GM19238 (cell line): Measurements from ENCODE around the gene PRRX2.
"Not testable (repeated sequence)": the region's sequence is repeated elsewhere in the genome, so short reads cannot be mapped to it uniquely, and the experiment has no call there.

Experiments
- DNase-seq: peaks from one replicate; pipeline ENCODE4 v3.0.0; 2011; ENCODE audit warnings: low spot score; ENCODE audit not compliant: insufficient read length

PRRX2 gene

DNA sequence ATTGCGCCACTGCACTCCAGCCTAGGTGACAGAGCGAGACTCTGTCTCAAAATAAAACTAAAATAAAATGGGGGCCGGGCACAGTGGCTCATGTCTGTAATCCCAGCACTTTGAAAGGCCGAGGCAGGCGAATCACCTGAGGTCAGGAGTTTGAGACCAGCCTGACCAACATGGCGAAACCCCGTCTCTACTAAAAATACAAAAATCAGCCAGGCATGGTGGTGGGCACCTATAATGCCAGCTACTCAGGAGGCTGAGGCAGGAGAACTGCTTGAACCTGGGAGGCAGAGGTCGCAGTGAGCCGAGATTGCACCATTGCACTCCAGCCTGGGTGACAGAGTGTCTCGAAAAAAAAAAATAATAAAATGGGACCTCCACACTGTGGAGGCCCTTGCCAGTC lies 29.1 kb upstream of the PRRX2 start:
- not testable (repeated sequence) for DNase-seq

DNA sequence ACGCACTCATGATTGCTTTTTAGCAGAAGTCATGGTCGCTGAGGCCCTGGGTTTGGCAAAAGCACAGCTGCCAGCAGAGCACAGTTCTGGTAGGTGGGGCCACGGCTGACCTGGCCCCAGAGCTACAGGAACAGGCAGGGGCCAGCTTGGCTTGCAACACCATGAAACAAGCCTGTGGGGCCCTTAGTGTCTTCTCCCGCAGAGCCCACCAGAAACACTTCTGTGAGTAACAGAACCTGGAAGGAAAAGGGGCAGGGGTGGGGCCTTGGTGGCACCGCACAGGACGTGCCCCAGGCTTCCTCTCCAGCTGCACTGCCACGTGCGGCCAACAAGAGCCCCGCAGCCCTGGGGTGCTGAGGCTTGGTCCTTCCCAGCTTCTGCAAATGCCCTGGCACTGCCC lies 28.3 kb upstream of the PRRX2 start:
- no peak for DNase-seq

DNA sequence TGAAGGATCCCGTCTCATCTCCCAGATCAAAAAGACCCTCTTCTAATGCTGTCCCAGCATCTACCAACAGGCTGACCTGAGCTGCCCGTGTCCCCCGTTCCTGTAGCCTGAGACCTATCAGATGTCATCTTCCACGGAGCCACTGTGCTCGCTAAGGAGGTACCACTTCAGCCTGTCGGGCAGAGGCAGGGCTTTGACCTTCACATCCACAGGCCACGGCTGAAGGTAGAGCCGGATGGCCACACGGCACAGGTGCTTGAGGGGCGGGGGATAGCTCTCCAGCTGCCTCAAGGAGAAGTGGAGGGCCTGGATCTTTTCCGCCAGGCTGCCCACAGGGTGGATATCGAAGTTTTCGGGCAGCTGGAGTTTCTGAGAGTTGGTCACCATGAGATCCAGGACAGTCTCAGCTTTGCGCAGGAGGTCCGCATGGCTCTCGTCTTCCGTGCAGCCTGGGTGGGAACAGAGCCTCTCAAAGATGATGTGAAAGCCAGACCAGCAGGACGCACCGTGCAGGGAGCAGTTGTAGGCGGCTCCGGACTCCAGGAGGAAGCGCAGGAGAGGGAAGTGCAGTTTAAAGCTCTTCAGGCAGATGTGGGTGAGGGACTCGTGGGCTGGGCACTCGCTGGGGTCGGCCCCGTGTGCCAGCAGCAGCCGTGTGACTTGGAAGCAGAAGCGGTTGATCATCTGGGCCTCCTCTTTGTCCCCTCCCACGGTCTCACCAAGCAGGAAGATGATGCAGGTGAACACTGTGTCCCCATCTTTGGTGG lies 27.6 kb upstream of the PRRX2 start:
- DNase-seq, result no peak

DNA sequence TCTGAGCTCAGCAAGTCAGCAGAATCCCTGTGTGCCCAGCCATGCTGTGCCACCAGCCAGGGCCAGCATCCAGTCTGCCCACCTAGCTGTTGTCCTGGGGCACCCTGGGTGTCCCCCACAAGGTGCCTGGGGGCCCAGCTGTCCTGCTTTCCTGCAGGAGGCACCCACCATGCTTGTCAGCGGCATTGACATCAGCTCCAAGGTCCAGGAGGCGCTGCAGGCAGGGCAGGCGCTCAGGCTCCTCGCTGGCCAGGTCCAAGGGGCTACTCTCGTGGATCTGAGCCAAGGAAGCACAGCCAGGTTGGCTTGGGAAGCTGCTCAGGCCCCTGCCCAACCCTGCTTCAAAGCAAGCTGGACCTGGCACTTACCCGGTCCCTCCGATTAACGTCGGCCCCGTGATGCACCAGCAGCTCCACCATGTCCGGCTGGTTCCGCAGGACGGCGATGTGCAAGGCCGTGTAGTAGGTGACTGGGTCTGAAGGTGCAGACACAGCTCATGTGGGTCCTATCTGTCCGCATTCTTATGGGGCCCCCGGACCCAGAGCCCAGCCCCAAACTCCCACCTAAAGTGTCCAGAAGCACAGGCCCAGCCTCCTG lies 26.3 kb upstream of the PRRX2 start:
- DNase-seq, result no peak

DNA sequence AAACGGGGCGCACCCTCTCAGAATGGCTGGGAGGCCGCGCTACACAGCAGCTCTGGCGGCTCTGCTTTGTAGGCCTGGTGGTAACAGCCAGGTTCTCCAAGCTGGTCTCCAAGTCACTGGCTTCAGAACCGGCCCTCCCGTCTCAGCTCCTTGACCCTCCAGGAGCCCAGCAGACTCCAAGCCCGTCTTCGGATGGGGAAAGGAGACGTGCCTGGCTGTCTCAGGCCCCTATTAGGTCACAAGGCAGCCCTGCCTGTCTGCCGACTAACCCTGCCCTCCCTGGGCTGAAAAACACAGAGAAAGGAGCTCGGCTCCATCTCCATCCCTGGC lies 25.7 kb upstream of the PRRX2 start:
- DNase-seq, result no peak

DNA sequence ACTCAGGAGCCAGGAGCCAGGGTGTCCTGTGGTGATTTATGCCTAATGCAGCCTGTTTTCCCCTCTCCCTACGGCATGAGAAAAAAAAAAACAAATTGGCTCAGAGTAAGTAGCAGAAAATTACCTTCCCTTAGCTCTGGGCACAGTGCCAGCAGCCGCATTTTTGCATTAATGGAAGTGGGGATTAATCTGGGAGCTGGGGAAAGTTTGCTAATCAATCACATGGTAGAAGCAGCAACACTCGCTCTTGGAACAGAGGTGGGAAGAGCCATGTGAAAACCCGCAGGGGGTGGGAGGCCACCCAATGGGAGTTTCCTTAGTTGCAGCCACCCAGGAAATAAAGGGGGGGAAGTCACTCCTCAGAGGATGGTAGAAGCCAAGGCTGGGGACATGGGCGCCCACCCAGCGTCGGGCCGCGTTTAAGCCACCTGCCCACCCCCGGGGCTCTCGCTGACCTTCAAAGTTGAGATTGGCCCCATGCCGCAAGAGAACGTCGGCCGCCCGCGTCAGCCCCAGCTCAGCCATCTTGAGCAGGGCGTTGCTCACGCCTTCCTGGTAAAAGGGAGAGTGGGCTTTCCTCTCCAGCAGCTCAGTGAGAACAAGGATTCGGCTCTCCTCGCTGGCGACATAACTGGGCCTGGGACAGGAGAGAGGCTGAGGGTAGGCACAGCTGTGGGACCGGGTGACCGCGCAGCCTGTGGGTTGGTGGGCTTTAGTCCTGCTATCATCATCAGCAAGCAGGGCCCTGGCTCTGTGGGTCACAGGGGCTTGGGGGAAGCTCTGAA lies 25.2 kb upstream of the PRRX2 start:
- no peak for DNase-seq

DNA sequence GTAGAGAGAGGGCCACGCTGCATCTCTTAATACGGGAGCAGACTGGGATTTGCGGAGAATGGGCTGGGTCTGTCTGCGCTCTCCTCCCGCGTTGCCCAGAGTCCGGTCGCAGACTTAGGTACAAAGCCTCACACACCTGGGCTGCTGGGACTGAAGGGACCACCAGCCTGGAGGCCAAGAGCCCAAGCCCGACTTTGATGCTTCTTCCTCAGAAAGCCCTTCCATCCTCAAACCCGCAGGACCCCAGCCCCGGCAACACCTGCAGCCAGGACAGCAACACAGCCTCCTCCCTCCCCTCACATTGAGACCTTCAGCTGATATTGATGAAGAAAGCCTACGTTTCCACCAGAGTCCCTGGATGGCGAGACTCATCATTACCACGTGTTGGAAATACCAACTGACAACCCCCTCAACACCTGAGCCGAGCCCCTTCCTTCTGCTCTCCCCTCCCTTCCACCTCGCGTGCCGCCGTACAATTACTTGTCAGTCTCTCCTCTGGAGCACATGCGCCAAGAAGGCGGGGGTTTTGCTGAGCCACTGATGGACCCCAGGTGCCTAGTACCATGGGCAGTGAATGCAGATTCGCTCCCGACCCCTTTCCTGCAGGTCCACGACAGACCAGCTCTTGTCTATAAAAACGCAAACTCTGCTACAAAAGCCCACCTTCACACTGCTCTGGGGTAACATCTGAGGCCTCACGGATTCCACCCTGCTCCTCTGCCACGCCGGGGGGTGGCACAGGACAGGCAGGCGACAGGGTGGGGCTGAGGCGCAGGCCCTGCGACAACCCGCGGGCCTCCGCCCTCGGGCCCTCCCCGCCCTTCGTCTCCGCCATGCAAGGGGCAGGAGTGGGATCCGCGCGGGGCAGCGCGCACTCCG lies 24.3 kb upstream of the PRRX2 start:
- DNase-seq, result no peak

DNA sequence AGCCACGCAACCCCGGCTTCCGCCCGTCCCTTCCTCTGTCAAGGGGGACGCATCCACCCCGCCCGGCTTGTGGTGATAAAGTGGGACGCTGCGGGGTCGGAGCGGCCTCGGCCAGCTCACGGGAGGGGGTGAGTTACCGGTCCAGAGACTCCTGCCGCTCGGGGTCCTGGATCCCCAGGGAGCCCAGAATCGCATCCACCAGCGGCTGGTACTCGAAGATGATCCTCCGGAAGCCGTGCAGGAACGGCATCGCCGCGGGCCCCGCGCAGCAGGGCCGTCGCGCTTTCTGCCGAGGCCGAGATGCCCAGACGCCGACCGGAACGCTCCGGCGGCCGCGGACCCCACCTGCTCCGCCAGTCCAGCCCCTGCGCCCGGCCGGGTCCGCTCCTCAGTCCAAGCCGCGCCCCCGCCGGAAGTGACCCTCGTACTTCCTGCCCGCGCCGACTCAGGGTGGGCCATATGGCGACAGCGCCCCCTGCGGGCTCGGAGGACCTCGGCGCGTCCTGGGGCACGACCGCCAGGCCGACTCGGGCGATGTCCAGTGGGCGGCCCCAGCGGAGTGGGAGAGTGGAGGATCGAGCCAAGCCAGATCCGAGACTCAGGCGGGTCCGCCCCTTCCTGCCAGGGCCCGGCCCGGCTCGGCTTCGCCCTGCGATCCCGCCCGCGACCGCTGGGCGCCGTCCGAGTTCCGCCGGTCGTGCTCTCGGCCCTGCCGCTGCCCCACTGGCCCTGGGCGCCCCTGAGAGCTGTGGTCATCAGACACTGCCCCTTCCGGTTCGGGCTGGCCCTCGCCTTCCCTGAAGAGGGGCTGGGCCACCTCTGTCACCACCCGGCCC lies 23.5 kb upstream of the PRRX2 start, which contains the start of gene ASB6:
Gene ASB6, minus strand, starts transcription at position 402 of the 836 bp plus-strand sequence. Its CDS starts 152 bp downstream, at position 250.
- peak; percentile 100 for DNase-seq

DNA sequence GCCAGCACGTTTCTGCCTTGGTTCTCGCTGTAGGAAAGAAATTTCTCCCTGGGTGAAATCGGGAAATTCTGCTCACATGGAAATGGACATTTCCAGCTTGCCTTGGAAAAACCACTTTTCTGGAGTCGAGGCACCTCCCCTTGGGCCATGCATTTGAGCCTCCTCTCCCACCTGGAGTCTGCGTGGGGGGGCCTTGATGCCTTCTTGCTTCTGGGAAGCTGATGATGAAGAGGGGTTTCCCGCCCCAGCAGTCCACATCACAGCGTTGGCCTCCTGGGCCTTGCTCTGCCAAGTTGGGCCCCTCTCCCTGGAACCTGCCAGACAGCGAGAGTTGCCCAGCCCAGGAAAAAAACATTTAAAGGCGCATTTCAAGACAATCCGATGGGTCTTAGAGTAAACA lies 21.7 kb upstream of the PRRX2 start:
- no peak for DNase-seq

DNA sequence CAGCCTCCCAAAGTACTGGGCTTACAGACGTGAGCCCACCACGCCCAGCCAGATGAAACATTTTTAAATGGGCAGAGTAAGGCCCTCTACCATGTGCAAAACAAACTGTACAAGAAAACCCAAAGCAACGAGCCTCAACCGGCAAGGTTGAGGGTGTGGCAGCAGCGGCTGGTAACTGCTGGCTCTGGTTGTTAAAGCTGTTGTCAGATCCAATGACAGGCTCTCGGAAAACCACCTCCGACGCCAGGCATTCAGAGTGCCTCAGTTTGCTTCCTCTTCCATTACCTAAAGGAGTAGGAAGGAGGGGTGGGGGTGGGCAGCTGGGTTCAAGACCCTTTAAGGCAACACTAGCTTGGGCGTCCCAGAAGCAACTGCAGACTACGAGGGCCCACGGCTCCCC lies 21.1 kb upstream of the PRRX2 start:
- DNase-seq, result no peak

DNA sequence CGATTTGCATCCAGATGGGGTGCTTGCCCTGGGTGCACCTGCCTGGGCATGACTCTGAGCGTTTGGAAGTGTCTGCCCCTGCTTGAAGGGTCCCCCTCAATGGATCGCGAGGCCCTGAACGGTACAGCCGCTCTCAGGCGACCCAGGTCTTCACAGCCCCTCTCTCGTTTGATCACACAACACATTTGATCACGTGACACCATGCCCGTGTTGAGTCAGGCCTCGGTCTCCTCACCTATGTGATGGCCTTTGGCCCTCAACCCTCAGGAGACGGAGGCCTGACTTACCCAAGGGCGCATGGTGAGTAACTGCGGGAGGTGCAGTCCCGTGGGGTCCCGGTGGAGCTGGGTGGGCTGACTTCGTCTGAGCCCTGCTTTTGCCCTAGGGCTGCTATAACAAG lies 20.5 kb upstream of the PRRX2 start:
- no peak for DNase-seq

DNA sequence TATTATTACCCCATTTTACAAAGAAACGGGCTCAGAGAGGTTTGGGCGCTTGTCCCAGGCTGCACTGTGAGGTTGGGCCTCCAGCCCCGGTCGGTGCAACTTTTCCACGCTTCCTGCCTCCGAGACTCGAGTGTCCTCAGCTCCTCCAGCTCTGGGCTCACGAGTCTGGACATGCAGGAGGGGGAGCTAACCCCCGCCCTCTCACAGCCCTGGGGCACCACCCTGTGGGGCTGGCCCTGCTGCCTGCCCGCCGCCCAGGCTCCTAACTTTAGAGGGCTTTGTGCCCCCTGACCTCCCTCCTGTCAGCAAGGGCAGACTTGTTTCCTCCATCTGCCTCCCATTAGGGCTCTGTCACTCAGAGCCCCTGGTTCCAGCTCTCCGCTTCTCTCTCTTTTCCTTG lies 19.2 kb upstream of the PRRX2 start:
- DNase-seq, result no peak

DNA sequence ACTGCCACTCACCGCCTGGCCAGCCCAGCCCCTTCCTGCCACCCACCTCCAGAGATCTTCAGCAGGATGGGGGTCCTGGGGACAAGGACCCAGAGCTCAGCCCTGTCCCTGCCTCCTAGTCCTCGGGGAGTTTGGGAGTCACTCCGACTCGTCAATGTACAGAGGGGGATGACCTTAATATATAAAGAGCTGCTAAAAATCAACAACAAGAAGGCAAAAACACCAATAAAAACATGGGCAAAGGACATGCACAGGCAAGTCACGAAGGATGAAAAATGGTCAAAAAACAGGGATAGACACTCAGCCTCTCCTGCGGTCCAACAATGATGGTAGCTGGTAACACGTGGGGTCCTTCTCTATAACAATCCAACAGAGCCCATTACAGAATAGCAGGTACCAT lies 18.8 kb upstream of the PRRX2 start:
- no peak for DNase-seq

DNA sequence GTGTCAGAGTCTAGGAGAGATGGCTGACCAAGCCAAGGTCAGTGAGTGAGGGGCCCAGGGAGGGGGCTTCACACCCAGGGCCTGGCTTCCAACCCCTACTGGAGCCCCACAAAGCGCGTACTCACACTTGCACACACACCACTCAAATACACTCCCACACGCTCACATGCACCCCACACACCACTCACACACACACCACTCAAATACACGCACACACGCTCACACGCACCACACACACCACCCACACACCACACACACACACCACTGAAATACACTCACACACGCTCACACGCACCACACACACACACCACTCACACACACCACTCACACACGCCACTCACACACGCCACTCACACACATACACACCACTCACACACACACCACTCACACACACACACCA lies 17.8 kb upstream of the PRRX2 start:
- no peak for DNase-seq

DNA sequence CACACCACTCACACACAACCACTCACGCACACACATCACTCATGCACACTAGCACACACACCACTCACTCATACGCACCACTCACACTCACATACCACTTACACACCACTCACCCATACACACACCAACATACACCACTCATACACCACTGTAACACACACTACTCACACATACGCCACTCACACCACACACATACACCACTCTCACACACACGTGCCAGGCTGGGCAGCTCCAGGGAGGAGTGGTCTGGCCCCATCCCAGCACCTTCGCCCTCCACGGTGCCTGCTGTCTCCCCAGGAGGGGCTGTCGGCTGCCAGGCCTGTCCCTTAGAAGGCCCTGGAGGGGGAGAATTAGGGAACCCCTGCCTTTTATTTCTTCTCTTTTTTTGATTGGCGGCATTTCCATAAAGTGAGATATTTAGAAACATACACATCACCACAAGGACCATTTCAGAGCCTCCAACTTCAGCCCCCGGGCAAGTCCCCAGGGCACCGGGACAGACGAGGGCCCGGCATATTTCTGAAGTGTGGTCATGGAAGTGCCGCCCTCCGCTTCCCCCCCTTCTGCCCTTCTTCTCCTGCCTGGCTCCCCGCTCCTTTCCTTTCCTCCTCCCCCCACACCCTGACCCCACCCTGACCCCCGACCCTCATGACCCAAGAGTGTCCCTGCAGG lies 17.2 kb upstream of the PRRX2 start:
- DNase-seq, result no peak

DNA sequence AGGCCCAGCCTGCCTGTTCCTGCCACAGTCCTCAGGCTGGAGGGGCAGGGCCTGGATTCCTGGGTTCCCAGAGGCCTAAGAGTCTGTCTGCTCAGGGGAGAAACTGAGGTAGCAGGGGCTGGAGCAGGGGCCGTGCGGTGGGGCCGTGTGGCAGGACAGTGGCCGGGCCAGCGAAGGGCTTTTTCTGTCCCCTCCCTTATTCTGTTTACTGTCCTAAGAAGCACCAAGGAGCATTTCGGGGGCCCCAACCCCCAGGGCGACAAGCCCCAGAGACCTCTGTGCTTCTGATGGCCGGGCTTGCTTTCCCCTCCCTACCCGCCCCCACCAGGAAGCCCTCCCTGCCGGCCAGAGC lies 16.7 kb upstream of the PRRX2 start:
- no peak for DNase-seq

DNA sequence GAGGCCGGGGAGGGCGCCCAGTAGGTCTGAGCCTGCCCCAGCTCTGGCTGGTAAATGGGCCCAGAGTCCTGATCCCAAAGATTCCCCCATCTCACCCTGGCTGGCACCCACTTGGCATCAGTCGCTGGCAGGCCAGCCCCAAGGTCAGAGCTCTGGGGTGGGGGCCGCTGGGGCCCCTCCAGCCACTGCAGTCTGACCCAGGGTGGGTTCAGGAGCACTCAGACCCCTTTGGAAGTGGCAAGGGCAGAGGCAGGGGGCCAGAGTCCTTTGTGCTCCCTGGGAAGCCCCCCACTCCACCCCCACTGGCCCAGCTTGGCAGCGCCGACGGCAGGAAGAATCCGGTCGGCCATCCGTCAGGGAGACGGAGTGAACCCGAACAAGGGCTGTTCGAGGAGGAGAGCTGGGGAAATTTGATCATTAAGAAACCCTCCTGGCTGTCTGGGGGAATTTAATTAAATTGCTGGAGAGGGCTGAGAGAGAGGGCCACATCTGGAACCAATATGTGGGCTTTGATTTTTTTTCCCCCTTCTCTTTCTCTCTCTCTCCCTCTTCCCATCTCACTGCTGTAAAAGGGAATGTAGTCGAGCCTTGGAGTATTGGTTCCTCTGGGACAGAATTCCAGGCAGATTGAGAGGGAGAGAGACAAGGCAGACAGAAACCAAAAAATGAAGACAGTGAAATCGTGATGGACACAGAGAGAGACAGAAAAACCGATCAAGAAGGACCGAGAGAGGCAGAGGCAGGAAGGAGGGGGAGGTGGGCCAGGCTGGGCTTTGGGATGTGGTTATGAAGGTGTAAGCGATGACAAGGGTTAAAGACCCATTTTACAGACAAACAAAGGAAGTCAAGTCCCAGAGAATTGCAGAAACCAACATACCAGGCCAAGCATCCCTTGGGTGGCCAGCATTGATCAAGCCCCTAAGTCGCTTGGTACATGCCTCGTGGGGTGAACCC lies 15.4 kb upstream of the PRRX2 start:
- DNase-seq, result no peak

DNA sequence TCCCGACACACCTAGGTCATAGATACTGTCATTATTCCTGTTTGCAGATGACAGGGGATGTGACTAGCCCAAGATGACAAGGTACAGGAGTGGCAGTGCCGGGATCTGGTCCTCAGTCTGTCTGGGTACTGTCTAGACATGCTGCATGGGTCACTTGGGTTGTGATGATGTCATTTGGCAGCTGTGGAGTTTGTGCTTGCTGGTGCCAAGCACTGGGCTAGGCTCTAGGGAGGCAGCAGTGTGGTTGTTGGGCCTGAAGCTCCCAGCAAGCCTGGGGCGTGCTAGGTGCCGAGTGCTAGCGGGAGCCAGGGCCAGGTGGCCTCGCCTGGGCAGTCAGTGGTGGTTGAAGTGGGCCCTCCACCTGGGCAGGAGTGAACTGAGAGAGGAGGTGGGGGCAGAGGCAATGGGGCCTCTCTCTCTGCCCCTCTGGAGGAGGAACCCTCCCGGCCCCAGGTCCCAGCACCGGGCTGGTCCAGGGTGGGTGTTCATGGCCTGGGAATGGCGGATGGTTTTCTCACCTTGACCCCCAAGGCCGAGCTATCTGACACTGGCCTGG lies 14.7 kb upstream of the PRRX2 start:
- no peak for DNase-seq
